ENCODE measurements around the gene FOLR2.
"Not testable (repeated sequence)": the region's sequence is repeated elsewhere in the genome, so short reads cannot be mapped to it uniquely, and the experiment has no call there.

FOLR2 gene

GRCh38 chr11:72216638-72217037 is at the start of gene FOLR2:
Gene FOLR2, plus strand, starts transcription at chr11:72216794. Its CDS starts 1,791 bp downstream, at chr11:72218585.
- no peak for DNase-seq (ENCODE audit: low read depth in 2 of 2, low spot score in 1 of 2)

- DNase-seq (ENCODE audit: low read depth in 2 of 2, low spot score in 1 of 2) = not testable (repeated sequence)
Measured at GRCh38 chr11:72169046-72169555, 47.5 kb upstream of the FOLR2 start.

DNA sequence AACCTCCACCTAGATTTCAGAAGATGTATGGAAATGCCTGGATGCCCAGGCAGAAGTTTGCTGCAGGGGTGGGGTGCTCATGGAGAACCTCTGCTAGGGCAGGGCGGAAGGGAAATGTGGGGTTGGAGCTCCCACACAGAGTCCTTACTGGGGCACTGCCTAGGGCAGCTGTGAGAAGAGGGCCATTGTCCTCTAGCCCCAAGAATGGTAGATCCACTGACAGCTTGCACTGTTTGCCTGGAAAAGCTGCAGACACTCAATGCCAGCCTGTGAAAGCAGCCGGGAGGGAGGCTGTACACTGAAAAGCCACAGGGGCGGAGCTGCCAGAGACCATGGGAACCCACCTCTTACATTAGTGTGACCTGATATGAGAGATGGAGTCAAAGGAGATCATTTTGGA is 46.8 kb upstream of the FOLR2 start:
- DNase-seq (ENCODE audit: low read depth in 2 of 2, low spot score in 1 of 2) = not testable (repeated sequence)

DNA sequence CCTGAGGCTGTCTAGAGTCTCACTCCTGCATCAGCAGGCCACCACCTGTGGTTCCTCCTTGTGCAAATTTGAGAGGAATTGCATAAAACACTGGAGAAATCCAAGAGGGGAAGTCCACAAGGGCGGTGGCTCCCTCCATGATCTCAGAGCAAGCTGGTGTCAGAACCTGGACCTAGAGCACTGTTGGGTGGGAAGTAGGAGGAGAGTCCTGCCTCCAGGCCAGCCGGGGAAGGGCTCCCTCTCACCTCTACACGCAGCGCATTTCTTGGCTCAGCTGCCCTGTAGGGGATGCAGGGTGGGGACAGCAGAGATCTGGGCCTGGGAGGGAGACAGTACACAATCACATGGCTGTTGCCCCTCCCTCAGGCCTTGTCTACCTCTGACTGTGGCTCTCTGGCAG is 44.6 kb upstream of the FOLR2 start:
- not testable (repeated sequence) for DNase-seq (ENCODE audit: low read depth in 2 of 2, low spot score in 1 of 2)

GRCh38 chr11:72173291-72173690 is 43.3 kb upstream of the FOLR2 start:
- no peak for DNase-seq (ENCODE audit: low read depth in 2 of 2, low spot score in 1 of 2)

DNA sequence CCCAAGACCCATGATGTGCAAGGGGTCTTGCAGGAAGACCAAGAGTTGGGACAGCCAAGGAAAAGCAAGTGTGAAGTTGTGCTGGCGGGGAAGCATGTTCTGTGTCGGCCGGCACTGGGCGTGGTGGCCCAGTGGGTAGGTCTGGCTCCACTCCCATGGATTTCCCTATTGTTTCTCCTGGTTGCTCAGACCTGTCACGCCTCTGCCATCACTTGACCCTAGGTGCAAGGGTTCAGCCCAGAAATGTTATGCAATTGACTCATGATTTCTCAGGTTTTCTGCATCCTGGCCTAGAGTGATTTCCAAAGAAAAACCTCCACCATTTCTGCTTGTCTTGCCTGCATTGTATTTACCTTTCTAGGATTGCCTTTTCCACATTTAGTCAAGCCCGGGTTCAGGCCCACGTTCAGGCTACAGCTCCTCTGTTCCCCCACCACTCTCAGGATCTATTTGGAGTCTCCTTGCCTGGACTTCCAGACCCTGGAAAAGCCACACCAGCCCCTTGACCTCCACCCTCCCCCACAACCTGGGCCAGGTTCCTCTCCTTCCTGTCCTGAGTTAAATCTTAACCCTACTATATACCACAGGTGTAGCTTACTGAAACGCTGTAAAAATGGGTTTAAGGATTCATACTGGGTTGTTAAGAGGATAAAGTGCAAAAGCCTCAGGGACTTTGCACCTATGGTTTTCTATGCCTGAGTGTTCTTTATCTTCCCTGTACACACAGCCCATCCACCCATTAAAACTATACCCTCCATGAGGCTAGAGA is 42.1 kb upstream of the FOLR2 start:
- no peak for DNase-seq (ENCODE audit: low read depth in 2 of 2, low spot score in 1 of 2)

GRCh38 chr11:72177656-72178055 is 38.9 kb upstream of the FOLR2 start:
- no peak for DNase-seq (ENCODE audit: low read depth in 2 of 2, low spot score in 1 of 2)

GRCh38 chr11:72179049-72179803 is 37.4 kb upstream of the FOLR2 start:
- no peak for DNase-seq (ENCODE audit: low read depth in 2 of 2, low spot score in 1 of 2)

DNA sequence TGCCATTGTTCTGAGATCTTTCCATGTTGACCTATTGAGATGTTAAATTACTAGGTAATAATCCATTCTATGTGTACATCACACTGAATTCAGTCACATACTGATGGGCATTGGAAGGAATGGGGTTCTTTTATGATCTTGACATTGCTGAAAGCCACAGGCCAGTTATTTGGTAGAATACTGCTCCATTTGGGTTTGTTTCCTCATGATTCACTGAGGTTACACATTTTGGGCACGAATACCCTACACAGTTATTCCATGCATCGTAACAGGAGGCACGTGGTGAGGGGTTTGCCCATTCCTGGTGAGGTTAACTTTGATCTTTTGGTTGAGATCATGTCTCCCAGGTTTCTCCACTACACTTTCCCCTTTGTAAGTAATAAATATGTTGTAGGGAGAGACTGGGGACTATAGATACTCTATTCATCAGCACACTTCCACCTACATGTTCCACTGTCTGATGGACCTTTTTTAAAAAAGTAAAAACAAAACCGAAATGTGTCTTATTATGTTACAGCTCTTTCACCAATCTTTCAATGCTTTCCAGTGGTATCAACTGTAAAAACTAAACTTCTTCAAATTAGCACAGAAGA is 36.7 kb upstream of the FOLR2 start:
- no peak for DNase-seq (ENCODE audit: low read depth in 2 of 2, low spot score in 1 of 2)

- not testable (repeated sequence) for DNase-seq (ENCODE audit: low read depth in 2 of 2, low spot score in 1 of 2)
Measured at GRCh38 chr11:72180892-72181552, 35.6 kb upstream of the FOLR2 start.

DNA sequence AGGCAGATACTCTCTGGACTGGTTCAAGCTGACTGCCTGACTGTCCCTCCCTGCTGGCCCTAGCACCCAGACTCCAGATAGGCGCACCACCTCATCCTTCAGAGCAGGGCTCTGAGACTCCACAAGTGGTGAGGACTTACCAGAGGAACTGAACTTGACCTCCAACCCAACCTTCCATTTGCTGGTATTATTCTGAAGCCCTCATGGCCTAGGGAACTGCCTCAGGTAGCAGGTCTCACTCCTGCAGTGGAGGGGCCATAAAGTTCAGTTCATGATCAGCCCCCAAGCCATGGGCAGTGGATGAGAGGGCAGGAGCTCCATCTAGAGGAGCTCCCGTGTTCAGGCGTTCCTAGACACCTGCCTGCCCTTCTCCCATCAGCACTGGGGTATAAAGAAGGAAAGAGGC is 35.0 kb upstream of the FOLR2 start:
- not testable (repeated sequence) for DNase-seq (ENCODE audit: low read depth in 2 of 2, low spot score in 1 of 2)

GRCh38 chr11:72188267-72188666 is 28.3 kb upstream of the FOLR2 start:
- no peak for DNase-seq (ENCODE audit: low read depth in 2 of 2, low spot score in 1 of 2)

GRCh38 chr11:72189455-72190250 is 26.9 kb upstream of the FOLR2 start:
- no peak for DNase-seq (ENCODE audit: low read depth in 2 of 2, low spot score in 1 of 2)

- no peak for DNase-seq (ENCODE audit: low read depth in 2 of 2, low spot score in 1 of 2)
Measured at GRCh38 chr11:72190631-72191071, 25.9 kb upstream of the FOLR2 start.

GRCh38 chr11:72191961-72192381 is 24.6 kb upstream of the FOLR2 start, which contains the start of gene FOLR1:
Gene FOLR1, plus strand, starts transcription at chr11:72192140. Its CDS starts 34 bp downstream, at chr11:72192174.
- DNase-seq (ENCODE audit: low read depth in 2 of 2, low spot score in 1 of 2) = no peak

DNA sequence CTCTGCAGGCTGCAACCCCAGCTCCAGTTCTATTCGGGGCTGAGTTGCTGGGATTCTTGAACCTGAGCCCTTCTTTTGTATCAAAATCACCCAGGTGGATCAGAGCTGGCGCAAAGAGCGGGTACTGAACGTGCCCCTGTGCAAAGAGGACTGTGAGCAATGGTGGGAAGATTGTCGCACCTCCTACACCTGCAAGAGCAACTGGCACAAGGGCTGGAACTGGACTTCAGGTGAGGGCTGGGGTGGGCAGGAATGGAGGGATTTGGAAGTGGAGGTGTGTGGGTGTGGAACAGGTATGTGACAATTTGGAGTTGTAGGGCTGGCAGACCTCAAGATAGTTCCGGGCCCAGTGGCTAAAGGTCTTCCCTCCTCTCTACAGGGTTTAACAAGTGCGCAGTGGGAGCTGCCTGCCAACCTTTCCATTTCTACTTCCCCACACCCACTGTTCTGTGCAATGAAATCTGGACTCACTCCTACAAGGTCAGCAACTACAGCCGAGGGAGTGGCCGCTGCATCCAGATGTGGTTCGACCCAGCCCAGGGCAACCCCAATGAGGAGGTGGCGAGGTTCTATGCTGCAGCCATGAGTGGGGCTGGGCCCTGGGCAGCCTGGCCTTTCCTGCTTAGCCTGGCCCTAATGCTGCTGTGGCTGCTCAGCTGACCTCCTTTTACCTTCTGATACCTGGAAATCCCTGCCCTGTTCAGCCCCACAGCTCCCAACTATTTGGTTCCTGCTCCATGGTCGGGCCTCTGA is 20.9 kb upstream of the FOLR2 start:
- DNase-seq (ENCODE audit: low read depth in 2 of 2, low spot score in 1 of 2) = no peak

DNA sequence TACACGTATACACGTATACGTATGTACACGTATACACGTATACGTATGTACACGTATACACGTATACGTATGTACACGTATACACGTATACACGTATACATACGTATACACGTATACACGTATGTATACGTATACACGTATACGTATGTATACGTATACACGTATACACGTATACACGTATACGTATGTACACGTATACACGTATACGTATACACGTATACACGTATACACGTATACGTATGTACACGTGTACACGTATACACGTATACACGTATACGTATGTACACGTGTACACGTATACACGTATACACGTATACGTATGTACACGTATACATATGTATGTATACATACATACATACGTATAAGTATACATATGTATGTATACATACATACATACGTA is 15.1 kb upstream of the FOLR2 start:
- not testable (repeated sequence) for DNase-seq (ENCODE audit: low read depth in 2 of 2, low spot score in 1 of 2)

GRCh38 chr11:72202571-72202970 is 14.0 kb upstream of the FOLR2 start:
- no peak for DNase-seq (ENCODE audit: low read depth in 2 of 2, low spot score in 1 of 2)

GRCh38 chr11:72203163-72203562 is 13.4 kb upstream of the FOLR2 start:
- no peak for DNase-seq (ENCODE audit: low read depth in 2 of 2, low spot score in 1 of 2)

- no peak for DNase-seq (ENCODE audit: low read depth in 2 of 2, low spot score in 1 of 2)
Measured at GRCh38 chr11:72204886-72205285, 11.7 kb upstream of the FOLR2 start.

All from stimulated activated CD8-positive, alpha-beta memory T cell treated with anti-CD3 and anti-CD28 coated beads, Interleukin-4, amount 100 ng/mL, for 1 hour (primary cell).